TTC549 (cell line): Measurements from ENCODE around the gene GIPC3.

Source experiments
- FAIRE-seq: peaks from 2 replicates; lab custom pipeline; 2012; peaks lifted over from hg19 to GRCh38; lab: Jason Lieb, UNC

The GIPC3 gene, protein sequence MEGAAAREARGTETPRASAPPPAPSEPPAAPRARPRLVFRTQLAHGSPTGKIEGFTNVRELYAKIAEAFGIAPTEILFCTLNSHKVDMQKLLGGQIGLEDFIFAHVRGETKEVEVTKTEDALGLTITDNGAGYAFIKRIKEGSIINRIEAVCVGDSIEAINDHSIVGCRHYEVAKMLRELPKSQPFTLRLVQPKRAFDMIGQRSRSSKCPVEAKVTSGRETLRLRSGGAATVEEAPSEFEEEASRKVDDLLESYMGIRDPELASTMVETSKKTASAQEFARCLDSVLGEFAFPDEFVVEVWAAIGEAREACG

DNA sequence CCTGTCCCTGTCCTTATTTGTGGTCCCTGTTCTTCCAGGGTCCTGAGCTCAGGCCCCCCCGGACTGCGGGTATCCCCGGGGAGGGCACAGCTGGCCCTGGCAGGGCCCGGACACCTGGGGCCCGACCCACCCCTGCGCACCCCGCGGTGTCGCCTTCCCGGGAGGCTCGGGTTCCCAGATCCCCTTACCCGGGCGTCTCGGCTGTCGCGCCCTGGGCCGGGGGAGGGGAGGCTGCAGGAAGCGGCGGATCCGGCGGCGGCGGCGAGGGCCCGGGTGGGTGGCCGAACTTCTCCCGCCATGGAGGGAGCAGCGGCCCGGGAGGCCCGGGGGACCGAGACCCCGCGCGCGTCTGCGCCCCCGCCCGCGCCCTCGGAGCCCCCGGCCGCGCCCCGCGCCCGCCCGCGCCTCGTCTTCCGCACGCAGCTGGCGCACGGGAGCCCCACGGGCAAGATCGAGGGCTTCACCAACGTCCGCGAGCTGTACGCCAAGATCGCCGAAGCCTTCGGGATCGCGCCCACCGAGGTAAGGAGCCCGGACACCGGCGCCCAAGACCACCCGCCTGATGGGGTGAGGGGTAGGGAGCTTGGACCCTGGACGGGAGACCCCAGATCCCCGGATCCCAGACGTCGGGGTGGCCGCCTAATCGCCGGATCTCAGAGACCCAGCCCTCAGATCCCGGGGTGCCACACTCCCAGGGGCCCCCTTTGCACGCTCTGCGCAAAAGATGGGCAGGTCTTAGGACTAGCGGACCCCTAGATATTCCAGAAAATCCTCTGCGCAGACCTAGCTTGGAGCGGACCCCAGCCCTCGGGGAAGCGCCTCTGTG, at the start of gene GIPC3:
Gene GIPC3, plus strand, starts transcription at position 178 of the 826 bp plus-strand sequence. Its CDS starts 120 bp downstream, at position 298.
- no peak for FAIRE-seq

DNA sequence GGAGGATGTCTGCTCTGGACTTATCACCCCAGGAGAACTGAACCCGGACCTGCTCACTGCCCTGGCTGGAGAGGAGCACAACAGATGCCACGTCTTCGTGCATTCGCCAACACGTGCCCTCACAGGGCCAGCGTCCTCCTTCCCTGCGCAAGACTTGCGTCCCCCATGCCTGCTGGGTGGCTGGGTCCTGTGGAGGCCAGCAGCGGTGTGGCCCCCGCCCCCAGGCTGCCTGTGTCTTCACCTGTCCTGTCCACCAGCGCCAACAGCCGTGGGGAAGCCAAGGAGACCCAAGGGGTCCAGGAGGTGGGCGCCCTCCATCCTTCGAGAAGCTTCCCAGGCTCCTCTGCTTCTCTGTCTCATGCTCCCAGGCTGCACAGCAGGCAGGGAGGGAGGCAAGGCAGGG, 49.7 kb upstream of the GIPC3 start:
- no peak for FAIRE-seq

DNA sequence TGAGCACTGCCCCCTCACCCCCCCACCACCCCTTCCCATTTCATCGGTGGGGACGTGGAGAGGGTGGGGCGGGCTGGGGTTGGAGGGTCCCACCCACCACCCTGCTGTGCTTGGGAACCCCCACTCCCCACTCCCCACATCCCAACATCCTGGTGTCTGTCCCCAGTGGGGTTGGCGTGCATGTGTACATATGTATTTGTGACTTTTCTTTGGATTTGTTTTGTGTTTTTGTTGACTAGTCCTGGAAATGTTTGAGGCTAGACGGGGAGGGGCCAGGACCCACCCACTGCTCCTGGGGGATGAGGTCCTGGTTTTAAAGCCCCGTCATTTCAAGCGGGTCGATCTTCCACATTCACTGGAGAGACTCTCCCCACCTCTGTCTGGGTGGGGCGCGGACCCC, 49.3 kb upstream of the GIPC3 start:
- FAIRE-seq: no peak

DNA sequence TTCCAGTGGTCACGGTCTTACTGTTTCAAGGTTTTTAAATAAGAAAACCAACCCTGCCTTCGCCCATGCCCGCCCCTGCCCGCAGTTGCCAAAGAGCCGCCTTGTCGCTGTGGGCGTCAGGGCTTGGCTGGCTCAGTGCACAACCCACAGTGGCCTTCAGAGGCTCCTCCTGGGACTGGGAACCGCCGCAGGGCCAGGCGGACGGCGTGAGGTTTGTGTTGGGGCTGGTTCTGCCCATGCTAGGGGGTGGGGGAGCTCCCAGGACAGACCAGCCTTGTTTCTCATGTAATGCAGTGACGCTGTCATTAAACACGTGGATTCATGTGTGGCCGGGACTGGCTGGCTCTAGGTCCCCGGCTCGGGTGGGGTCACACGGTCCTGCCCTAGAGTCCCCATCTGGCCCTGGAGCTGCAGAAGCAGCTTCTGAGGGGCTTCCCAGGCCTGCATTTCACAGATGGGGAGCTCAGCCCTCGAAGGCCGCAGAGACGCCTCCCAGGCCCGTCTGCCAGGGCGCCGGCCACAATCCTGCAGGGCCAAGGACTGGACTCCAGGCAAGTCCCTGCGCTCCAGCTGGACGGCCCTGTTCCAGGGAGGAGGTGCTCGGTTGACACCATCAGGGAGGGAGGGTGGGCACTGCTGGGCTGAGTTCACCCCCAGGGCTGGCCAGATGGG, 48.7 kb upstream of the GIPC3 start:
- FAIRE-seq: no peak

DNA sequence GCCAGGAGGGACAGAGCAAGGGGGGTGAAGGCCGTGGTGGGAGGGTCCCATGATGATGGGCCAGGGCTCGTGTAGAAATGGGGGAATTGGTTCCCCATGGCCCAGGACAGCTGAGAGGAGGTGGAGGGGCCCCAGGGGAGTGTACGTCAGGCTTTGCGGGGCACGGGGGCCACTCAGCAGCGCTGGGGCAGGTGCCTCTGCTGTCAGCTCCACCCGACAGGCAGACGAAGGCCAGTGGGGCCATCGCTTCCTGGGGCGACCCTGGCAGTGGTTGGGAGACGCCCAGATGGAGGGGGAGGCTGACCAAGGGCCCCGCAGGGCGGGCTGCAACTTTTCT, 48.2 kb upstream of the GIPC3 start:
- no peak for FAIRE-seq

DNA sequence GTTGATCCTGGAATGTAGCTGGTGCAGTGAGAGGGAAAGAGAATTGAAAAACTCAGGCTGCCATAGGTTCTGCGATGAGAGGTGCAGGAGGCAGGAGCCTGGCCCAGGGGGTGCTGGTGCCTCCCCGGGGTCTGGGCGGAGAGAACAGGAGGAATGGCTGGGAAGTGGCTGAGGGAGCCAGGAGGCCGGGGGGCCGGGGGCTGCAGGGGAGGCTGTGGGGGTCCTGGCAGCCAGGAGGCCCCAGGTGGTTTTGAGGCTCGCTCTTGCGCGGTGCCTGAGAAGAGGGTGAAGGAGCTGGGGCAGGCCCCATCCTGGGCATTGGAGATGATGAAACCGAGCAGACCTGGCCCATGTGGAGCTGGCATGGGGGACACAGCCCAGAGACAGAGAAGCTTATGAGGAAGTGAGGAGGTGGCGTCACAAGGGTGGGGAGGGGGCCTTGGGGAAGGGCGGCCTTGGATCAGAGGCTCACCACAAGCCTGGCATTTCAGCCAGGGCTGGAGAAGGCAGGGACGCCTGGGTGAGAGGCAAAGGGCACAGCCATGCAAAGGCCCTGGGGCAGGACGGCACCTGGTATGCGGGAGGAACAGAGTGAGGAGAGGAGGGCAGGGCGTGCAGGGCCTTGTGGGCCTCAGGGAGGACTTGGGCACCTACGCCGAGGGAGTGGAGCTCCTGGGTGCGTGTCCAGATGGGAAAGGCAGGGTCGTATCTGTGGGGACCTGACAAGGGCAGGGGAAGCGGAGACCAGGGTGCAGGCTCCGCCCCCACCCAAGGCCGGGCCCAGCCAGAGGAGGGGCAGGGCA, 47.6 kb upstream of the GIPC3 start:
- FAIRE-seq: no peak

DNA sequence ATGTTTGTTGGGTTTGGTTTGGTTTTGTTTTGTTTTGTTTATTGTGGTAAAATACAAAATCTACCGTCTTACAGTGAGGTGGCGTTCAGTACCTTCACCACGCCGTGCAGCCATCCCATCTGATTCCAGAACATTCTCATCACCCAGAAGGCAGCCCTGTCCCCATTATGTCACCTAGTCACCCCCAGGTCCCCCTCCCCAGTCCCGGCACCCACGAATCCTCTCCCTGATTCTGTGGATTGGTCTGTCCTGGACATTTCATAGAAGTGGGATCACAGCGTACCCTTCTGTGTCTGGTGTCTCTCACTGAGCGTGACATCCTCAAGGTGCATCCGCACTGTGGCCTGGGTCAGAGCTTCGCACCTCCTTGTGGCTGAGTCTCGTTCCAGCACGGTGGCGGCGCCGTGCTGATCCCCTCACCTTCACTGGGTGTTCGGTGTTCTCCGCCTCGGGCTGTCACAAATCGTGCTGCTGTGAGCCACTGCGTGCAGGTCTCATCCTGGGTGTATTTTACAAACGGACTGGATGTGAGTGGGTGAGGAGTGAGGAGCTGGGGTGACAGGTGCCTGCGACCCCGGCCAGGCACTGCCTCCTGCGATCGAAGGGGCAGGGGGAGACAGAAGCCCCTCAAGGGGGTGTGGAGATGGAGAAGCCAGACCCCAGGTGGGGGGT, 46.9 kb upstream of the GIPC3 start:
- no peak for FAIRE-seq

DNA sequence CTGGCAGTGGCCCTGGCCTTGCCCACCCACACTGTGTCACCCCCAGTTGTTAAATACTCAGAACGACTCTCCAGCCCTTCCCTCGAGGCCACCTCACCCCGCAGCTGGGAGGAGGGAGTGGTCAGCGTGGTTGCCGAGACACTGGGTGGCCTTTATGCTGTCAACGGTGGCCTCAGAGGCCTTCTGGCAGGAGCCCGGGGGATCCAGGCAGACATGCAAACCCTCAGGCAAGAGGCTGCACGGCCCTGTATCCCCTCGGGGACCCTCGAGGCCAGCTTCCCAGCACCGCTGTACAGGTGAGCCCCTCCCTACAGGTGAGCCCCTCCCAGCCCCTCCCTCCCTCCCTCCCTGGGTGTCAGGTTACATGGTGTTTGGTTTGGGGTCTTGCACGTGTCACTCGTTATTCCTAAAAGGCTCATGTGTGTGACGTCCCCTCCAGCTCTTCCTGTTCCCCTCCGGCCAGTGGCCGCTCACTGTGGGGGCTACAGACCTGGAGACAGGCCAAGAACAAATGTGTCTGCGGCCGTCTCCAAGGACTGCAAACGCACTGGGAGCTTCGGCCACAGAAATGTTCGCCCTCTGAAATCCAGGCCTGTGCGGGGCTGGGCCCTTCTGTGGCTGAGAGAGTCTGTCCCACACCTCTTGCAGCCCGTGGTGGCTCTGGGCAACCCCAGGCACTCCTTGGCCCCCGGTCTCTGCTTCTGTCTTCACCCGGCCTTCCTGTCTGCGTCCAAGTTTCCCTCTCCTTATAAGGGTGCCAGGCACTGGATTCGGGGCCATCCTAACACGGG, 46.1 kb upstream of the GIPC3 start, which contains the start of gene TEKTIP1:
Gene TEKTIP1, plus strand, starts transcription at position 210 of the 791 bp plus-strand sequence. Its CDS starts 4 bp downstream, at position 214.
- no peak for FAIRE-seq

DNA sequence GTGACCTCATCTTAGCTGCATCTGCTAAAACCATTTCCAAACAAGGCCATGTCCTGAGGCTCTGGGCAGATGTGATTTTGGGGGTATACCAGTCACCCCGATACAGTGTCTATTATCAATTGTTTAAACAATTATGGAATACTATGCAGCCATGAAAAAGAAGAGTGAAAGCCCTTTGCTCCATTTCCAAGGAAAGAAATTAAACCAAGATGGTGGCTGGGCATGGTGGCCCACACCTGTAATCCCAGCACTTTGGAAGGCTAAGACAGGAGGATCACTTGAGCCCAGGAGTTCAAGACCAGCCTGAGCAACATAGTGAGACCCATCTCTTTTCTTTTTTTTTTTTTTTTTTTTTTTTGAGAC, 45.5 kb upstream of the GIPC3 start:
- FAIRE-seq: no peak

DNA sequence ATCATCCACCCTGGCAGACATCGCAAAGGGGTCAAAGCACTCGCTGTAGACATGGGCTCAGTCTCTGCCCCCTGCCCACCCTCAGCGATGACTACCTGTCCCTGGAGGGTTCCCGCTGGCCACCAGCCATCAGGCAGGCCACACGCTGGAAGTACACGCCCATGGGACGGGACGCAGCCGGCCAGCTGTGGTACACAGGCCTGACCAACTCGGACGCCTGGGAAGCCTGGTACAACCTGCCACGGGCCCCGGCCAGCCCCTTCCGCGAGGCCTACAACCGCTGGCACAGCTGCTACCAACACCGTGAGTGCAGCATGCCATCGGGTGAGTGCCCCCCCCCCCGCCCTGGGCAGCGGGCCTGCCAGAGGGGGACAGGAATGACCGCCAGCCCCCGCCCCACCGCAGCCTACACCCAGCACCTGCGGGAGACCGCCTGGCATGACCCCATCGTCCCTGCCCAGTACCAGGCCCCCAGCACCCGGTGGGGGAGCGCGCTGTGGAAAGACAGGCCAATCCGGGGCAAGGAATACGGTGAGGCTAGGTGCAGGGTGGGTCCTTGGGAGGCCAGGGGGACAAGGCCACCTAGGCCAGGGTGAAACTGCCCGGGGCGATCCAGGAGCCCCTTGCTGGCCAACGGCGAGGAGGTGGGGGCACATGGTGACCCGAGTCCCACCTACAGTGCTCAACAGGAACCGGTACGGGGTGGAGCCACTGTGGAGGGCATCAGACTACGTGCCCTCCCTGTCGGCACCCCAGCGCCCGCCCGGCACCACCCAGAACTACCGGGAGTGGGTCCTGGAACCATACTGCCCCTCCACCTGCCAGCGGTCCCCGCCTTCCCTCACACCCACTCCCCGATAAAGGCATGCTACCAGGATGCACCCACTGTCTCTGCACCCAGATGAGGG, 41.9 kb upstream of the GIPC3 start:
- FAIRE-seq: no peak

DNA sequence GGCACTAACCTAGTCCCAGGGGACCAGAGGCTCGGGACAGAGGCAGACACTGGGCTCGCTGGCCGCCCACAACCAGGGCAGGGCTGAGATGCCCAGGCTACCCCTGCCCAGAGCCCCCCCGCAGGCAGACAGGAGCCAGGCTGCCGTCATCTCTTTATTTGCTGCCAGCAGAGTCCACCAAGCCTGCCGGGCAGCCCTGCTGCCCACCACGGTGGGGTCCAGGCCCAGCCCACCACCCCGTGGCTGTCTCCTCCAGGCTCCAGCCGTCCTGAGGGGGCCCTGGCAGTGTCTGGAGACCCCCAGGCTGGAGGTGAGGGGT, 41.3 kb upstream of the GIPC3 start:
- FAIRE-seq: no peak

DNA sequence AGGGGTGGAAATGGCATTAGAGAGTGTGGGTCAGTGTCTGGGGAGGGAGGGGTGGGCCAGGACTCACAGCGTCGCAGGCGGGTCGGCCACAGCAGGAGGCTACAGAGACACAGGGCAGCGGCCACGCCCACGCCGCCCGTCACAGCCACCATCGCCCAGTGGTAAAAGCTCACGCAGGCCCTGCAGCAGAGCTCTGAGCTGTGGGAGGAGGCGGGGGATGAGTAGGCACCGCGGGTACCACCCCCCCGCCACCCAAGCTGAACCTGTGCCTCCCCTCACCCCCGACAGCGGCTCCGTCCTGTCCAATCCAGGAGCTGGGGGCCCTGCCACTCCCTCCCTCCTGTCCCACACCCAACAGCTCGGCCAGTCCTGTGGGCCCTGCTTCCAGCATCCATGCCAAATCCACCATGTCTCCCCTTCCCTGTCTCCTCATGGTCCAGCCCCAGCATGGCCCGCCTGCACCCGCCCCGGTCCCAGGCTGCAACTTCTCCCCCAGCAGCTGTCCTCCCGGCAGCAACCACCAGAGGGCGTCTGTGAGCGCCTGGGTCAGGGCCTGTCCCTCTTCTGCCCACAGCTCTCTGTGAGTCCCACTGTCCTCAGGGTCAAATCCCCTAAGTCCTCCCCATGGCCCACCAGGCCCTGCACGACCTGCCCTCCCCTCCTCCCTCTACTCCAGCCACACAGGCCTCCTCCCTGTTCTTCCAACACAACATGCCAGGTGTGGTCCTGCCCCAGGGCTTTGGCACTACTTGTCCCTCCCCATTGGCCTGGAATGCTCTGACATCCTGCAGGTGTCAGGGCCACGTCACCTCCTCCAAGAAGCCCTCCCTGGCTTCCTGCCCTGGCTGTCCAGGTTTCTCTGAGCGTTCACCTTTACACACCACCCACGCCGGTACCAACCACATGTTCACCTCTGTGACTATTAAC, 40.3 kb upstream of the GIPC3 start:
- FAIRE-seq: no peak

DNA sequence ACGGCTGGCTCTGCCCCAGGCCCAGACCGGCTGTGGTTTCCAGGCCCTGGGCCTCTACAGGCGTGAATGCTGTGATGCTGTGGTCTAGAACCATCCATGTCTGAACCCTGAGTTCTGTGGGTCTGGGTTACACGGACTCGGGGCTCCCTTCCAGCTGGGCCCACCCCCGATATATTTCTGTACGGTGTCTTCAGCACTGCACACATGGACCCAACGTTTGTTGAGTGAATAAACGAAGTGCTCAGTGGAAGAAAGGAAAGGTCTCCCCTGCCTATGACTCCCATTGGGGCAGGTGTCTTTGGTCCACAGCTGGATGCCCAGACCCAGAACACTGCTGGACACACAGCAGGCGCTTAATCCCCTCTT, 39.6 kb upstream of the GIPC3 start:
- no peak for FAIRE-seq

DNA sequence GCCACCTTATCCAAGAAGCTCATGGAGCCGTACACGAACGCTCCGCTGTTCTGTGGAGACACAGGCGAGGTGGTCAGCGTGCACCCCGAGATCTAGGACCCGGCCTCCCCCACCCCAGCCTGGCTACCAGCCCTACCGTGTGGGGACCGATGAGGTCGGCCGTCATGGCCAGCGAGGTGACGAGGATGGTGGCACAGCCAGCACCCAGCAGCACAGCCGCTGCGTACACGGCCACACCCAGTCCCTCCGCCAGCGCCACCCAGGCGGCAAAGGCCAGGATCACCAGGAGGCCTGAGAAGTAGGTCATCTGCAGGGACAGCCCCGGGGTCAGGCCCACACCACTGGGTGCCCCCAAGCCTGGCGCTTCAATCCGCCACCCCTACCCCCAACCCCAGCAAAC, 39.2 kb upstream of the GIPC3 start:
- FAIRE-seq: no peak

DNA sequence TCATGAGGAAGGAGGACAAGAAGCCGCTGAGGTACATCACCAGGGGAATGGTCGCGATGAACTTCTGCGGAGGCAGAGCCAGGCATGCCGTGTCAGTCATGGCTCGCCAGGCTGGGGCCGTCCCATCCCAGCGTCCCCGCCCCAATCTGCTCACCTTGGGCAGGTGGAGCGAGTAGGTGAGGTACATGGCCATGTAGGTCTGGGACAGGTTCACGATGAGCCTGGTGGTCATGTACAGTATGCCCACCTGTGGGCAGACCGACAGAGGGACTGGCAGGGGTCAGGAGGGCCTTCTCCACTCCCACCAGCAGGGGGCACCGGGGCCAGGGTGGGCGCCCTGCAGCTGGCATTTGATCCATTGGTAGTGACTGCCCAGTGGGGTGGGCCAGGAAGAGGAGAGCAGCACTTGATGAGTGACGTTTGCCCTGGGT, 38.0 kb upstream of the GIPC3 start:
- FAIRE-seq: no peak

DNA sequence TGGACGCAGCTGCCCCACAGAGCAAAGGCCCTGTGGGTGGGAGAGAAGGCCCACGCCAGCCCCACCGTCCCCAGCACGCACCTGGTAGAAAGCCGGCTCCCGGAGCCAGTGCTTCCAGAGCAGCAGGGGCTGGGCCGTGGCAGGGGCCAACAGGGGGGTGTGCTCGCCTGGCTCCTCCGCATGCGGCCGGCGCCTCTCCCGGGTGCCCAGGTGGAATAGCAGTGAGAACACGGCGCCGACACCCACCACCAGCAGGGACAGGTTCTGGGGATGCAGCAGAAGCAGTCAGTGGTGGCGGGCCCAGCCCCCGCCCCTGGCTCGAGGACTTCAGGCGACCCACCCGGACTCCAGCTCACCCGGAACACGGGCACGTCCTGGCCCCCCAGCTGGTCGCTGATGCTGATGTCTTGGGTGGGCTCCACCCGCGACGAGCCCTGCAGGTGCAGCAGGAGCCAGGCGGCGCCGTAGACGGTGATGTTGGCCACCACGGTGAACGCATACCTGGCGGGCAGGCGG, 37.5 kb upstream of the GIPC3 start:
- FAIRE-seq: no peak

DNA sequence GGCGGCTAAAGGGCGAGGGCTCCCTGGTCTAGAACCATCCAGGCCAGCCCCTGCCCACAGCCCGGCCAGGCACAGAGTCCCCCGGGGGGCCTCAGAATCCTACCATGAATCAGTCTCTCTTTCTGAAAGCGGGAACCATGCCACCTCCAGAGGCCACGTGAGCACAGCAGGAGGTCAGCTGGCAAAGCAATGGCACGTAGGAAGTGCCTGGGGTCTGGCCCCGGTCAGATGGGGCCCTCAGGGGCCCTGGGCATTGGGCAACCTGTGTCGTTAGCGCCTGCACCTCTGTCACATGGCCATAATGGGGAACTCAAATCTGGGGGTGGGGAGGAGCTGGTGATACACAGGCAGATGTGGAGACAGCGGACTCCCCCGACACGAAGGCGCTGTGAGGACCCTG, 36.7 kb upstream of the GIPC3 start:
- no peak for FAIRE-seq

DNA sequence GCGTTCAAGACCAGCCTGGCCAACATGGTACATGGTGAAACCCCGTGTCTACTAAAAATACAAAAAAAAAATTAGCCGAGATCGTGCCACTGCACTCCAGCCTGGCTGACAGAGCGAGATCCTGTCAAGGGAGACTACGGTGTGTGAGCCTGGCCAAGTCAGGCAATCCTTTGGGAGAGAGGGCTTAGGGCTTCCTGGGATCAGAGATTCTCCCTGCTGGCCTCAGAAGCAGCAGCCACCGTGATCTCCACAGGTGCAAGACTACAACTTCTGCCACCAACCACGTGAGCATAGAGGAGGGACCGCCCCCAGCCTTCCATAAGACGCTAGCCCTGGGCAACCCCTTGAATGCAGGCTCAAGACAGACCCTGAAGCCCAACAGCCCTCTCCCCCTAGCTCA, 35.5 kb upstream of the GIPC3 start:
- FAIRE-seq: no peak
